Measurements from ENCODE around the gene GNAZ. TPM values are rescaled to one million over a fixed set of nuclear protein-coding genes. Genes with fewer than 3 reads are reported as not detected.

The GNAZ gene
- total RNA-seq, 4 donors from 2014 or later: 4.1 to 16.2 (median 6.5) TPM

- TF ChIP-seq CTCF (IDR thresholded peaks at IDR 0.05; ENCODE audit: low read depth): no peak
Measured at GRCh38 chr22:23122992-23123803, 52.9 kb downstream of the GNAZ start.

- TF ChIP-seq CTCF (IDR thresholded peaks at IDR 0.05; ENCODE audit: low read depth): no peak
Measured at GRCh38 chr22:23123804-23124254, 53.5 kb downstream of the GNAZ start.

GRCh38 chr22:23124611-23125511 lies 54.5 kb downstream of the GNAZ start:
- TF ChIP-seq CTCF (IDR thresholded peaks at IDR 0.05; ENCODE audit: low read depth): no peak

- no peak for TF ChIP-seq CTCF (IDR thresholded peaks at IDR 0.05; ENCODE audit: low read depth)
Measured at GRCh38 chr22:23125512-23126103, 55.3 kb downstream of the GNAZ start.

- no peak for TF ChIP-seq CTCF (IDR thresholded peaks at IDR 0.05; ENCODE audit: low read depth)
Measured at GRCh38 chr22:23126165-23127054, 56.1 kb downstream of the GNAZ start.

- TF ChIP-seq CTCF (IDR thresholded peaks at IDR 0.05; ENCODE audit: low read depth): no peak
Measured at GRCh38 chr22:23127055-23127756, 56.9 kb downstream of the GNAZ start.
